NCI-H146 treated with DMSO at 0.1 percent for 48 hours (cell line): Measurements from ENCODE around the gene KRT14.
"Not testable (repeated sequence)": the region's sequence is repeated elsewhere in the genome, so short reads cannot be mapped to it uniquely, and the experiment has no call there.

Experiments
- DNase-seq: peaks from one replicate; lab custom pipeline; 2025; ENCODE audit not compliant: unreplicated experiment; lab: John Stamatoyannopoulos, UW

KRT14 gene

DNA sequence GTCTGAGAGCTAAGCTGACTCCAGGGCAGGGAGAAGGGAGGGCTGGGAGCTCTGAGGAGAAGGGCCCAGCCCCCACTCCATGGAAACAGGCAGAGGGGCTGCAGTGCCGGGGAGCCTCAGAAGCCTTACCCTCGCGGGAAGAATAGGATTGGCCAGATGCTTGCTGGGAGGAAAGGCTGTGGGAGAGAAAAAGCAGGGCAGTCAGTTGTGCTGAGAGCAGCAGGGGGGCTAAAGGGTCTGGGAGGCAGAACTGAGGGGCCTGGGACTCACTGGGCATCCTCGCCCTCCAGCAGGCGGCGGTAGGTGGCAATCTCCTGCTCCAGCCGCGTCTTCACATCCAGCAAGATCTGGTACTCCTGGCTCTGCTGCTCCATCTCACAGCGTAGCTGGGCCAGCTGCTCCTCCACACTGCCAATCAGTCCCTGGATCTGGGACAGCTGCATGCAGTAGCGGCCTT is 23.4 kb upstream of the KRT14 start:
- DNase-seq = not testable (repeated sequence)

DNA sequence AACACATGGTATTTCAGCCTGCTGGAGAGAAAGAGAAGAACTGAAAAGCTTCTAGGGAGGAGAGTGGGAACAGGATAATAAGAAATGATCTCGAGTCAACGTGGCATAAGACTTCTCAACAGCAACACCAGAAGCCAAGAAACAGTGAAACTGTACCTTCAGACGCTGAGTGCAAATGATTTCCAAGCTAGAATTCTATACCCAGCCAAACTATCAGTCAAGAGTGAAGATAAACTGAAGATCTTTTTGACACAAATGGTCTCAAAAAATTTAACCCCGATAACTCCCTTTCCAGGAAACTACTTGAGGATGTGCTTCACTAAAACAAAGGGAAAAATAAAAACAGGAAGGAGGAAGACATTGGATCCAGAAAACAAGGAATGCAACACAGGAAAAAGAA is 20.2 kb upstream of the KRT14 start:
- not testable (repeated sequence) for DNase-seq

DNA sequence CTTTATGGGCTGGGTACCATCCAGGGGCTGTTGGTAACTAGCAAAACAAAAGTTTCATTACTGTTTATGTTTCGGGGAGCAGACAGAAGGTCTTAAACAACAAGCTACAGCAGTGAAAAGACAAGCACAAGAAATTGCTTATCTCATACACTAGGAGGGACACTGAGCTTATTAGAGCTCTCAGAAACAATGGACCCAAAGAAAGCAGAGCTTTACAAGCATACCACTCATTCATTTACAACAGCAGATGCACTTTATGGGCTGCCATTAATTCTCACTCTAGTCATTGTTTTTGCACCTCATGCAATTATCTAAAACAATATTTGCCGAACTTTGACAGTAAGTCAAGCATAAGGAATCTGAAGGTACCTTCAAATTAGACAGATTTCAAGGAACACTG is 15.8 kb upstream of the KRT14 start:
- no peak for DNase-seq

DNA sequence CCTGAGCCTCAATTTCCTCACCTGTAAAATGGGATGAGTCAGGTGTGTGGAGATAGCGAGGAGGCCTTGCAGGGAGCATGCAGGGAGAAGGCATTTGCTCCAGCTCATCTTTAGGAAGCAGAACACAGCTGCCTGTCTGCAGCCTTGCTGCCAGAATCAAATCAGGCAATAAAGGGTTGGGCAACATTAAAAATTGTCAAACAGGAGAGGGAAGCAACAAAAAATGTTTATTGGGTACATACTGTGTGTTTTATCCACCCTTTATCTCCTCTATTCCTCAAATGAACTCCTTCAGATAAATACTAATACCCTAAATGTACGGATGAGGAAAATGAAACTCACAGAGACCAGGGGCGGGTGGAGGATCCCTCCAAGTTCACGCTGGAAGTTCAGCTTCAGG is 13.6 kb upstream of the KRT14 start:
- DNase-seq = no peak

DNA sequence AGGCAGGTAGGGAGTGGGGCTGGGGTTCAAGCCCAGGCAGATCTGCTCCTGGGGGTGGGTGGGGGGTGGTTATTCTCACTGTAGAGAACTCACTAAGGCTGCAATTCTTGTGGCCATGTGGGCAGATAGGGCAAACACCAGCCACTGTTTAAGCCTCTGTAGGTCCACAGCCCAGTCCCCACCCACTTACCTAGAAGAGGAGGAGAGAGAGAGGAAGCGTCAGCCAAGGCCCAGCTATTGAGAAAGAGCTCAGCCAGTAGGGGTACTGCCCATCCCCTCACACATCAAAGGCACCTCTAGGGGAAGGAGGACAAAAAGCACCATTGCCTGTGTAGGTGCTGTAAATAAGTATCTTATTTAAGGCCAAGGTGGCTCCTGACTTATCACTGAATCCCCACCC is 13.0 kb upstream of the KRT14 start:
- DNase-seq = no peak

DNA sequence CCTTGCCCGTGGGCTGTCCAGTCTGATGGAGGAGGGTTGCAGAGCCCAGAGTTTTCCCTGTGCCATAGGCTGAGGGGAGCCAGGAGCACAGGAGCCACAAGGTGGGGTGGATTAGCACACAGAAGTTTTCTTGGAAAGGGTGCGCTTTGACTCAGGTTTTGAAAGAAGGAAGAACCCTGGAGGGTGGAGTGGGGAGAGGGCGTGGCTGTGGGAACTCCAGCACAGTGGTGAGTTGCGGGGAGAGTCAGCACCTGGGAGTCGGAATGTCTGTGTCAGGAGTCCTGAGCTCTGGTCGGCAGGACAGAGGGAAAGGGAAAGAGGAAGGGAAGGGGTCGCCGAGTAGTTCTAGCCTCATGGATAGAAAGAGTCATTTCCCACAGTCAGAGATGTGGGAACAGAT is 8.9 kb upstream of the KRT14 start:
- DNase-seq = no peak

DNA sequence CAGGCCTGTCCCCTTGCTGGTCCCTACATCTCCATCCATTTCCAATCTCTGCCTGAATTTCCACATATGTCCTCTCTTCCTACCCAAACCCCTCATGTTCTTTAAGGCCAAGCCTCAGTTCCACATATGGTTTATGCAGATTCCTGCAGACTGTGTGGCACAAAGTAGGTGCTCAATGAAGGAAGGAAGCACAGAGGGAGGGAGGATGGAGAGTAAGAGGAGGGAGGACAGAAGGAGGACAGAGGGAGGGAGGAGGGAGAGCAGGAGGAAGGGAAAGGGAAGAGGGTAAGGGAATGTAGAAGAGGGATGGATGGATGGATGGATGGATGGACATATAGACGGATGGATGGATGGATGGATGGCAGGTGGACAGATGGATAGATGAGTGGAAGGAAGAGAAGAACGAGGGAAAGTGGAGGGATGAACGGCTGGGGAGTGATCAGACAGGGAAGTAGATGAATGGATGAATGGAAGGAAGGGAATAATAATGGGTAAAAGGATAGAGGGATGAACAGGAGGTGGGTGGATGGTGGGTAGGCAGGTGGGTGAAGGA is 7.7 kb upstream of the KRT14 start:
- no peak for DNase-seq

DNA sequence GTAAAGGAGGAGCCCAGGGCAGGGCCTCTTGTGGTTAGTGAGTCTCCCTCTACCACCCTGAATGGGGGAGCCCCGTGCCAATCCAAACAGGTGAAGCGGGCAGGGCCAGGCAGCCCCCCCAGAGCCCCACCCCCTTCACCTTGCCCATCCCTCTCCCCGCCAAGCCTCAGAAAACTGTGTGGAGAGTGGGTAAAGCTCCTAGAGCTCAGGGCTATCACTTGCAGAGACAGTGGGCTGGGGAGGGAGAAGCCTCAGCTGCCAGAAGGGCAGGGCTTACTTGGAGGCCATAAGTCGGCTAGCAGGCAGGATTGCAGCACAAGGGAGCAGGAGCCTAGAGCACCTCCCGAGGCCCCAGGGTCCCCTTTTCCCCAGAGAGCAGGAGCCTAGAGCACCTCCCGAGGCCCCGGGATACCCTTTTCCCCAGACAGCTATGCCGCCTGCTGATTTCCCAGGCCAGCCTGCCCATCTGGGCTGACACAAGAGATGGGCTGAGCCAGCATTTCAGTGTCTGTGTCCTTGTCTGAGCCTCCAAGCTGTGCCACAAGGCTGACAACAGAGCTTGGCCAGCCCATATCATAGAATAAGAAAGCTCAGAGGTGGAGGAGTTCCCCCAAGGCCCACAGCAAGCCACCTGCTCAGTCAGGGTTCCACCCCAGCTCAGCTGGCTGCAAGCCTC is 6.7 kb upstream of the KRT14 start:
- no peak for DNase-seq

DNA sequence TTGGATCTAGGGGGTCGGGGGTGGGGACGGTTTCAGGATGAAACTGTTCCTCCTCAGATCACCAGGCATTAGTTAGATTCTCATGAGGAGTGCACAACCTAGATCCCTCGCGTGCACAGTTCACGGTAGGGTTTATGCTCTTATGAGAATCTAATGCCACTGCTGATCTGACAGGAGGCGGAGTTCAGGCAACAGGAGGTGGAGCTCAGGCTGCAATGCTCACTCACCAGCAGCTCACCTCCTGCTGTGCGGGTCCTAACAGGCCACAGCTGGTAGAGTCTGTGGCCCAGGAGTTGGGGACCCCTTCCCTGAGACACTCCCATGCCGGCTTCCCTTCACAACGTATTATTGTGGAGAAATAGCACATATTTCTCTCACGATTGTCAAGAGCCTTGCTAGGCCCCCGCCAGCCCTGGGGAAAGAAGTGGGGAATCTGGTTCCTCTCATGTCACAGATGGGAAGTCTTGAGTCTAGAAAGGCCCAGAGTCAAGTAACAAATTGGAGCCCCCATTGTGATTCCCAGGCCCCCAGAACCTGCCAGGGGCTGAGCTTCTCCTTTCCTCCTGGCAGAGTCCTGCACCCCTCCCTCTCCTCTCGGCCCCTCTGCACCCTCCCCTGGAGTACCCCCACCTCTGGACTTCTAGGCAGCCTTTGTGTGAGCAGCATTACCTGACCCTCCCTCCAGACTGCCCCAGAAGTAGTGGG is 6.1 kb upstream of the KRT14 start:
- DNase-seq = no peak

DNA sequence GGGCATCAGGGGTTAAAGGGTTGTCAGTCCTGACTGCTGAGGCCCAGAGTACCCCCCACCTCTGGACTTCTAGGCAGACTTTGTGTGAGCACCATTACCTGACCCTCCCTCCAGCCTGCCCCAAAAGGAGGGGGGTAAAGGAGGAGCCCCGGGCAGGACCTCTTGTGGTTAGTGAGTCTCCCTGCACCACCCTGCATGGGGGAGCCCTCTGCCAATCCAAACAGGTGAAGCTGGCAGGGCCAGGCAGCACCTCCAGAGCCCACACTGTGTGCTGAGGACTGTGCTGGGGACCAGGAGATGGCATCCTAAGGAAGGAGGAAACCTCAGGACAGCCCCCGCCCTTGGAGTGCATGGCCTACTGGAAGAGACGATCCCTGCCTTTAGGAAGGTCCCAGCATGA is 2.6 kb upstream of the KRT14 start:
- no peak for DNase-seq

DNA sequence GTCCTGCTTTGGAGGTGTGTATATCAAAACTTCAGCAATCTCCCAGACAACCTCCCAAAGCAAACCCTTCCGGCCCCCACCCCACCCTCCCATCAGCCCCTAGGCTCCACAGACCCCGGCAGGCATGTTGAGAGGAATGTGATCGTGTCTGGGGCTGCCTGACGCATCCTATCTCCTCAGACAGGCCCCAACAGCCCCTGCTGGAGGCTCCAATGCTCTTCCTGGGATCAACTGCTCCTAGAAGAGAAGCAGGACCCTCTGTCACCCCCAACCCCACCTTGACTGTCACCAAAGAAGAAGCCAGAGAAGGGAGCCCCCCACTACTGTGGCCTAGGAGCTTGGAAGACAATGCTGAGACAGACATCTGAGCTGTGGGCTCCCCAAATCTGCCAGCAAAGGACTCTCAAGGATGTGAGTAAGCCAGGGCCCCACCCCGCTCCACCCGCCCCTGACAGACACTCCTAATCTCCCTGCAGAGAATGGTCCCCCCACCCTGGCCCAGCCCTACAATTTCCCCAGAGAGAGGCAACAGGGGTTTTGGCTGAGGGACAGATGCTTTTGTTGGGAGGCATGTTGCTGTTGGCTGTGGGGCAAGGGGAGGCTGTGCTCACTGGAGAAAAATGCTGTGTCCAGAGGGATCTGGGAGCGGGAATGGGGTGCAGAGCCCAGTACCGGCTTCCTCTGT is 1.6 kb upstream of the KRT14 start:
- no peak for DNase-seq

DNA sequence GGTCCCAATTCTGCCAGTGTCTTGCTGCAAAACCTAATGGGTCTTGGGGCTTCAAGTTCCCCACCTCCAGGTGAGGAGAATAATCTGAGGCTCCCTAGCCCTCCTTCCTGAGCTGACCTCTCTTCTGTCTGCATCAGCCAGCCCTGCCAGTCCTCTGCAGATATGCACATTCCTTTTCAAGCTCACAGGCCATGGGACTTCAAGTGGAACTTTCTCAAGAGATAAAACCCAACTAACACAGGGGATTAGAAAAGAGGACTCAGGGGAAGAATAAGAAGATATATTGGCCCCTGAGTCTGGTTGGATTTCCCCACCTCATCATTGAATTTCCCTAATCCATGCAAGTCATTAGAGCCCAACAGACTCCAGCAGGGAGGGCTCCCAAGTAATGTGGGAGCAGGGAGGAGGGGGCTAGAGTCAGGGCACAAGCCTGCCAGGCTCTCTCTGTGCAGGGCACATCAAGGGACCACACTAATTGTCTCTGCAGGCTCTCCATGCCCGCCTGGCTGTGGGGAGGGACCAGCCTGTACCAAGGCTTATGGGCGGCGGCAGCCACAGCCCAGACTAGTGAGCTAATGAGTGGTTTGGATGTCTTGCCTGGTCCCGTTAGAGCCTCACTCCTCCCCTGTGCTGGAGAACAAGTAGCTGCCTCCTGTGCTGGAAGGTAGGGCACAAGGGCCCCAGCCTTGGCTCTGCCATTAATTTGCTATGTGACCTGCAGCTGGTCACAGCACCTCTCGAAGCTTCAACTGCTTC is 1.2 kb downstream of the KRT14 start:
- DNase-seq = no peak

DNA sequence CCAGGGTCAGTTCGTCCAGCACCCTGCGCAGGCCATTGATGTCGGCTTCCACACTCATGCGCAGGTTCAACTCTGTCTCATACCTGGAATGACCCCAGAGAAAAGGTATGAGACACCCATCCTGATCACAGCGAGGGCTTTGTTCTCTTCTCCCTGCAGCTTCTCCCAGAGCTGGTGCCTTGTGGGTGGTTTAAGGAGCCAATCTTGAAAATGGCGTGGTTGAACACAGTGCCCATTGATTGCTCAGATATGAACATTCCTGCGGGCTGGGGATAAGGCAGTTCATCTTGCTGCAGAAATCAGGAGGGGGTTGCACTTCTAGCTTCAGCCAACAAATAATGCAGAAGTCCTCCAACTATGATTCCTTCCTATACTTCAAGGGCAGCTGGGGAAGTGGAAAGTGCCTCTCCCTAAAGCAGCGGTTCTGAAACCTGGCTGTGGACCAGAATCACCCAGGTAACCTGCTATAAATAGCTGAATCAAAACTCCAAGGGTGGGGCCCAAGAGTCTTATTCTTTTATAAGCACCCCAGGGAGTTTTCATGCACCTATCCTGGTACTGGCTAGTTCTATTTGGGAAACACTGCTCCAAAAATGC is 2.3 kb downstream of the KRT14 start:
- DNase-seq = not testable (repeated sequence)

DNA sequence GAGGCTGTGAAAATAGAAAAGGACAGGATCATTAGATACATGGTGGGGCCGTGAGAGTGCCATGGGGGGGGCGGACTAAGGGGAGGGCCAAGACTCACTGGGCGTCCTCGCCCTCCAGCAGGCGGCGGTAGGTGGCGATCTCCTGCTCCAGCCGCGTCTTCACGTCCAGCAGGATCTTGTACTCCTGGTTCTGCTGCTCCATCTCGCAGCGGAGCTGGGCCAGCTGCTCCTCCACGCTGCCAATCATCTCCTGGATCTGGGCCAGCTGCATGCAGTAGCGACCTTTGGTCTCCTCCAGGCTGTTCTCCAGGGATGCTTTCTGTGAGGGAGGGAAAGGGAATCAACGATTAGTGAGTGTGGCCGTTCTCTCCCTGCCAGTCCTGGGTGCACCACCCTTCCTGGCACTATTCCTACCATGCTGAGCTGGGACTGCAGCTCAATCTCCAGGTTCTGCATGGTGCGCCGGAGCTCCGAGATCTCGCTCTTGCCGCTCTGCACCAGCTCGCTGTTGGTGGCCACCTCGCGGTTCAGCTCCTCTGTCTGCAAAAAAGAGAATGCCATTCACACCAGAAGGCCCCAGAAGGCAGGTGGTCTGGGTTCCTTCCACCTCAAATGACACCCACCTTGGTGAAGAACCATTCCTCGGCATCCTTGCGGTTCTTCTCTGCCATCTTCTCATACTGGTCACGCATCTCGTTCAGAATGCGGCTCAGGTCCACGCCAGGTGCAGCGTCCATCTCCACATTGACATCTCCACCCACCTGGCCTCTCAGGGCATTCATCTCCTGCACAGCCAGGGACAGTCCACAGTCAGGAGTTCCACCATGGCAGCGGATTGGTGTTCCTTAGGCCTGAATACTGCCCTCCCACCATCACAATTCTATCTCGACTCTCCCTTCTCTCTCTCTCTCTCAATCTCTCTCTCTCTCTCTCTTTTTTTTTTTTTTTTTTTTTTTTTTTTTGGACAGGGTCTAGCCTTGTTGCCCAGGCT is 3.3 kb downstream of the KRT14 start:
- DNase-seq = no peak

DNA sequence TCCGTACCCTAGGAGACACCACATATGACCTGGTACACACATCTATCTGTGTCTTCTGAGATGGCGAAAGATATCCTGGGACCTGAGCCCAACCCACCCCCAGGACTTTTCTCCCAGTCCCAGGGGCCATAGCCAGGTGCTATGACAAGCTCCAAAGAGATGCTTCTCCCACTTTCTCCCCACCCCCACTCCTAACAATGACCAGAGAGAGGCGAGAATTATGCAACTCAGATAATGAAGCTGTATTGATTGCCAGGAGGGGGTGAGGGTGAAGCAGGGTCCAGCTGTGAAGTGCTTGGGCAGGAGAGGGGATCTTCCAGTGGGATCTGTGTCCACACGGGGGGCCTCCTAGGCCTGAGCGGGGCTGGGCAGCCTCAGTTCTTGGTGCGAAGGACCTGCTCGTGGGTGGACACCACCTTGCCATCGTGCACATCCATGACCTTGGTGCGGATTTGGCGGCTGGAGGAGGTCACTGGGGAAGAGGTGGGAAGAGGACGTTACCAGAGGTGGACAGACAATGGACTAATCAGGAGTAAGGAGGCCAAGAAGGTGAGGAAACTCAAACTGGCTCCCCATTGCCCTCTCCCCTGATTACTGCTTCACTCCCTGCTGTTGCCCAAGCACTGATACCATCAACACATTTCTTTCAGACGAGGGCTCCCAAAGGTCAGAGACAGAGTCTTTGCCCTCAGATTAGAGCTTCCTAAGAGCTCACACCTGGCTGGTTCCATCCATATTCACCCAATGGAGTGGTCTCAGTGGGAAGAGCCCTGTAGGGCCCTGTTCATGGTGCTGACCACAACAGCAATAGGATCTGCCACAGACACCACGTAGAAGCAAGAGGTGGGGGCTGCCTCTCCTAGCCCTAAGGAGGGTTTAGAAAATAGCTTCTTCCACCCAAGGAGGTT is 4.4 kb downstream of the KRT14 start:
- not testable (repeated sequence) for DNase-seq

DNA sequence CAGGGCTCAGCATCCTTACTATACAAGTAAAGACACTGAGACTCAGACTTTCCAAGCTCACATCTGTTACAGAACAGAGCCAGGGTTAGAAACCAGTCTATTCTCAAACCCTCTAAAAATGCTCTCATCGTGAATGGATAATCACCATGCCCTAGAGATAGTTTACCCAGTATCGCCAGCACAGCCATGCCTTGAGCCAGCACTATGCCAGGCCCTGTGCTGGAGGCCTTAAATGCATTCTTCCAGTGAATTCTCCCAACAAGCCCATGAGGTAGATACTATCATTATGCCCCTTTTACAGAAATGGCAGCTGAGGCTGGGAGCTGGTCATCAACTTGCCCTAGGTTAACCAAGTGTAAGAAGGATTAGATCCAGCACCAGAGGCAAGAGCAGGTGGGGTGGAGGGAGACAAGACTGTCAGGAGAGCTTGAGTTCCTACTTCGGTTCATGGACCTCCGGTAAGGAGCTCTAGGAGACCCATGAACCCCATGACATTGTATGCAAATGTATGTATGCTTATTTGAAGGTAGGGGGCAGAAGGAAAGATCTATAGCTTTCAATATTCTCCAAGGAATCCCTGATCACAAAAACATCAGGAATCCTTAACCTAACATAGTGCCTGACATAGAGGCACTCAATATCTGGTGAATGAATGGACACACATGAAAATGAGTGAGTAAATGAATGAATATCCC is 5.2 kb downstream of the KRT14 start:
- no peak for DNase-seq

DNA sequence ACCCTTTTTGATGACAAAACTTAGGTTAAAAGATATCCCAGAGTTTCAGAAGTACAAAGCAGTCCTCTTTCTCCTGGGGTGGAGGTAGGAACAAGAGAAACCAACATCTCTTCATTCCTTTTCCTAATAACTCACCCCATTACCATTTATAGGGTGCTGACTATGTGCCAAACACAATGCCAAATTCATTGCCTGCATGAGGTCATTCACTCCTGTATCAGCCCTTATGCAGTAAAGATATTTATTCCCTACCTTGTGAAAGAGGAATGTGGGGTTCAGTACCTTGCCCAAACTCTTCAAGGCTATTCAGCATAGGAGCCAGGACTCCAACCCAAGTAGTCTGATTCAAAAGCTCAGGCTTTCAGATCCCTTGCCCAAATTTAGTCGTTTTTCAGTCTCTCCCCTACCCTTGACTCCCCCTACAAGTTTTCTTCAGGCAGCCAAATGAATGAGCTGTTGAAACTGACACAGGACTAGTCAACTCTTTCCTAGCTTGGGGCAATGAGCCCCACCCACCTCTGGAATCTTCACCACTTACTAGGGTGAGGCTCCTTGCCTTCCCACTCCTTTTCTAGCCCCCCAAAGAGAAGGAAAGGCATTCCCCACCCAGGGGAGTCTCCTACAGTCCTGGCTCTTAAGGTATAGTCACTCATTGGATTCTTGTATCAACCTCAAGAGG is 5.9 kb downstream of the KRT14 start:
- DNase-seq = no peak

DNA sequence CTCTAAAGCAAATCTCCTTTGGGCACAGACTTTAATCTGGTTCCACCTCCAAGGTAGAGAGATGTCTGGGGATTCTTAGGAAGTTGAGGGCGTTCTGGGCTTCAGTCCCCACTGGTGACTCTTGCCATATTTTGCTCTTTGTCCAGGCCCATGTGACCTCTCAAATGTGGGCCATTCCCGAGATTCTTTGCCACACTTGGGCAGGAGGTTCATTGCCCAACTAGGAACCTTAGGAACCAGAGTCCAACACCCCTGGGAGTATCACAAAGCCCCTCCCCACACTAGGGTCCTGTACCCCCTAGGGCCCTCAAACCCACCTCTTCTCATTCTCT is 6.5 kb downstream of the KRT14 start:
- DNase-seq = no peak
